Loucy (cell line): ENCODE measurements around the gene SLC9C2.

Source experiments
- CTCF ChIP-seq: fragments of 200-600 bp; sonication (generic); conservative IDR thresholded peaks from 2 replicates; pipeline ENCODE4 v1.5.1; 2014; ENCODE audit warnings: mild to moderate bottlenecking, antibody characterized with exemption, low read length
- EZH2phosphoT487 ChIP-seq: fragments of 200-600 bp; IDR thresholded peaks from 2 replicates; pipeline ENCODE4 v1.6.1; 2018; ENCODE audit warnings: antibody characterized with exemption, mild to moderate bottlenecking, moderate library complexity, borderline replicate concordance

DNA sequence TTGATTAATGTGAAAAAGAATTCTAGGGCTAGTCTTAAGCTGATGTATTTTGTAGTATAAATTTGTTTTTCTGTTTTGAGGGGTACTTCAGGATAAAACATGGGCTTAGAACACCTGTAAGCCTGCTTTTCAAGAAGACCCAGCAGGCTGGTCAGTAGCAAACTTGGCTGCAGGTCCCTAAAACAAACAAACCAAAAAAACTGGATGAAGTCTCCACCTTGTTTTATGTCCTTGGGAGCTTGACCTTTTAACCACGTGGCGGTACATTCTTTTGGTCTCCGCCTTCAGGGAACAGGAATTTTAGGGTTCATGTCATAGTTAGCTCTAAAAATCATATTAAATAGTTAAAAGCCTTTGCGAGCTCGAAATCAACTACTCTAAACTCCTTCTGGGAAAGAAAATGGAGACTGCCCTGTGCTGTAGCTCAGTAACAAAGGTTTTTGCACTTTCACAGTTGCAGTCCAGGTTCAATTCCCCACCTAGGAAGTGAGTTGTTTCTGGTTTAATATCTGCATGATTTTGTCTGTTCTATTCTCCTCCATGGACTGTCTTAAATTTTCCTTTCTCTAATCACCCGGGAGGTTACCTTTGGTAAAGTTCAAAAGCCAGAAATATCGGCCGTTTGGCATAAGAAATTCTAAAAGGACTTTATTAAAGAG is 107.1 kb downstream of the SLC9C2 start:
- TF ChIP-seq CTCF: no peak
- no peak for TF ChIP-seq EZH2phosphoT487
